GM19397 (cell line): ENCODE data around the gene HDDC3.

ENCODE experiments used
- ATAC-seq: cut with Tn5 transposase; IDR thresholded peaks from one replicate; pipeline ENCODE4 v1.9.1; 2021; ENCODE audit warnings: mild to moderate bottlenecking, moderate library complexity; ENCODE audit not compliant: unreplicated experiment

Gene HDDC3

GRCh38 chr15:90954712-90955623 is 22.6 kb upstream of the HDDC3 start, which contains the start of gene RCCD1:
Gene RCCD1 (plus strand): TSS chr15:90954884. CDS start chr15:90956735, 1,851 bp downstream.
- peak; percentile 93 for ATAC-seq

GRCh38 chr15:90953947-90954711 is 21.8 kb upstream of the HDDC3 start:
- ATAC-seq, result no peak

- no peak for ATAC-seq
Observed at GRCh38 chr15:90952901-90953677, 20.7 kb upstream of the HDDC3 start.

- no peak for ATAC-seq
Observed at GRCh38 chr15:90950676-90951075, 18.3 kb upstream of the HDDC3 start.

GRCh38 chr15:90949979-90950675 is 17.8 kb upstream of the HDDC3 start:
- no peak for ATAC-seq

- no peak for ATAC-seq
Observed at GRCh38 chr15:90948506-90948905, 16.2 kb upstream of the HDDC3 start.

GRCh38 chr15:90947577-90948357 is 15.4 kb upstream of the HDDC3 start:
- no peak for ATAC-seq

GRCh38 chr15:90946941-90947576 is 14.7 kb upstream of the HDDC3 start:
- ATAC-seq, result no peak

- ATAC-seq, result no peak
Observed at GRCh38 chr15:90946538-90946937, 14.2 kb upstream of the HDDC3 start.

GRCh38 chr15:90945091-90945490 is 12.7 kb upstream of the HDDC3 start:
- no peak for ATAC-seq

- ATAC-seq, result no peak
Observed at GRCh38 chr15:90942354-90943120, 10.2 kb upstream of the HDDC3 start.

- ATAC-seq, result no peak
Observed at GRCh38 chr15:90941038-90941437, 8.7 kb upstream of the HDDC3 start.

- no peak for ATAC-seq
Observed at GRCh38 chr15:90939756-90940155, 7.4 kb upstream of the HDDC3 start.

GRCh38 chr15:90938261-90938660 is 5.9 kb upstream of the HDDC3 start:
- ATAC-seq, result no peak

- no peak for ATAC-seq
Observed at GRCh38 chr15:90936823-90937222, 4.5 kb upstream of the HDDC3 start.

GRCh38 chr15:90934949-90935751 is 2.8 kb upstream of the HDDC3 start, which contains the start of gene UNC45A:
Gene UNC45A (plus strand): TSS chr15:90935285. CDS start chr15:90935325, 40 bp downstream.
- ATAC-seq, result peak; percentile 61

GRCh38 chr15:90934256-90934948 is 2.1 kb upstream of the HDDC3 start:
- ATAC-seq, result no peak
